ENCODE results near the gene PNPLA7.

GRCh38 chr9:137519553-137519952, 30.6 kb downstream of the PNPLA7 start:
- TF ChIP-seq CTCF (conservative IDR thresholded peaks at IDR 0.05; ENCODE audit: low read depth, low read length) (no peak), FOS (IDR thresholded peaks at IDR 0.05; ENCODE audit: low read depth, low read length) (no peak), POLR2A (IDR thresholded peaks at IDR 0.05; ENCODE audit: low read depth, low read length) (no peak), MAZ (IDR thresholded peaks at IDR 0.05; ENCODE audit: borderline replicate concordance, low read depth, low read length) (no peak), USF2 (IDR thresholded peaks at IDR 0.05; ENCODE audit: low read depth, low read length) (no peak), NFE2L2 (IDR thresholded peaks at IDR 0.05; ENCODE audit: low read depth, low read length) (no peak)

Data from IMR-90 (cell line).